HUES64 (cell line): ENCODE measurements around the gene PAX5.

ENCODE experiments used
- H3K27ac ChIP-seq: 2 replicates; pipeline ENCODE4 v1.7.0; 2013; ENCODE audit warnings: low read depth, low read length, inconsistent platforms
- H3K27me3 ChIP-seq: 2 replicates; pipeline ENCODE4 v1.6.1; 2013; ENCODE audit warnings: mild to moderate bottlenecking, low read length; ENCODE audit not compliant: insufficient read depth
- H3K36me3 ChIP-seq: 2 replicates; pipeline ENCODE4 v1.6.1; 2013; ENCODE audit warnings: mild to moderate bottlenecking, low read length; ENCODE audit not compliant: insufficient read depth
- H3K4me1 ChIP-seq: 2 replicates; pipeline ENCODE4 v1.6.1; 2013; ENCODE audit warnings: mild to moderate bottlenecking, low read length, moderate library complexity; ENCODE audit not compliant: insufficient read depth
- H3K4me3 ChIP-seq: 2 replicates; pipeline ENCODE4 v1.5.1; 2013; ENCODE audit warnings: mild to moderate bottlenecking, low read length, moderate library complexity
- H3K9ac ChIP-seq: 2 replicates; pipeline ENCODE4 v1.6.1; 2013; ENCODE audit warnings: mild to moderate bottlenecking, low read depth, low read length
- H3K9me3 ChIP-seq: 2 replicates; pipeline ENCODE4 v1.6.1; 2013; ENCODE audit warnings: low read depth, low read length; ENCODE audit not compliant: insufficient read depth
- WGBS: fragments of 150-250, 120-280 bp; methylation state at CpG from one replicate; pipeline ENCODE4 v1.1.7; 2013; ENCODE audit warnings: missing lambda C conversion rate; 5-methylcytosine and 5-hydroxymethylcytosine counted together

Gene PAX5

DNA sequence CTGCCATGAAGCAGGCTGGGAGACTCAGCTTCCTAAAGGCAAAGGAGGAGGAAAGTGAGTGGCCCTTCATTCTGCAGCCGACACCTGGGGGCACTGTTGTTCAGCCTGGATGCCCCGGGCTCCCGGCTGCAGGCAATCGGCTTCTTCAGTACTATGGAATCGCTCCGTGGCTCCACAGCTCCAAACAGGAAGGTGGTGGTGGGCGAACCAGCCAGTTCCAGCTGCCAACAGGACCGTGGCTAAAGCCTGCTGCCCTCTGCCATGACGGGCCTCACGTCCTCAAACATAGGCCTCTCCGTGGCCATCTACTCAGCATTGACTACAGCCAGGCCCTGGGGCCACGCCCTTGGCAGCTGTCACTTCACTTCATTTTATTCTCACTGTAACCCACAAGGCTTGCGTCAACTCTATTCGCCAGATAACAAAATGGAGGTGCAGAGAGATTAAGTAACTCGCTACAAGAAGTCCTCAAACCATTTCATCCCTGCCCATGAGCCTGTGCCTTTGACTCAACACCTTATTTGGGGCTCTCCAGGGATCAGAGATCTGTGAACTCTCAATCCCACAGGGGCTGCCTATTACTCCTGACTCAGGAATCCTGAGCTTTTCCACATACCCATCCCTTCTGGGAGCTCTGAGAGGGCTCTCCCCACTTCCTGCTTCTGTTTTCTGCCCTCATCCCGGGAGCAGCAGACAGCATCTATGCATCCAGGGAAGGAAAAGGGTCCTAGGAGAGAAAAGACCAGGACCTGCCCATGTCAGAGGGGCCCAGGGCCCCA lies 38.0 kb downstream of the PAX5 start:
- no peaks in the 10 kb centered on the region for H3K9me3 ChIP-seq
- H3K27me3 ChIP-seq, result peaks cover 50% of the 10 kb centered on the region
- no peak overlapping the region for H3K9ac ChIP-seq
- H3K27ac ChIP-seq, result no peak overlapping the region
- H3K4me1 ChIP-seq, result peaks cover 18% of the 10 kb centered on the region; the same call in 1 of the 2 replicates
- H3K4me3 ChIP-seq, result 0 out of 2 replicates have a peak overlapping the region, but pooled peaks have one; percentile 19
- whole genome bisulfite sequencing, result 23% methylated on average over 16 of the region's 16 CpGs
- no peaks in the 10 kb centered on the region for H3K36me3 ChIP-seq

DNA sequence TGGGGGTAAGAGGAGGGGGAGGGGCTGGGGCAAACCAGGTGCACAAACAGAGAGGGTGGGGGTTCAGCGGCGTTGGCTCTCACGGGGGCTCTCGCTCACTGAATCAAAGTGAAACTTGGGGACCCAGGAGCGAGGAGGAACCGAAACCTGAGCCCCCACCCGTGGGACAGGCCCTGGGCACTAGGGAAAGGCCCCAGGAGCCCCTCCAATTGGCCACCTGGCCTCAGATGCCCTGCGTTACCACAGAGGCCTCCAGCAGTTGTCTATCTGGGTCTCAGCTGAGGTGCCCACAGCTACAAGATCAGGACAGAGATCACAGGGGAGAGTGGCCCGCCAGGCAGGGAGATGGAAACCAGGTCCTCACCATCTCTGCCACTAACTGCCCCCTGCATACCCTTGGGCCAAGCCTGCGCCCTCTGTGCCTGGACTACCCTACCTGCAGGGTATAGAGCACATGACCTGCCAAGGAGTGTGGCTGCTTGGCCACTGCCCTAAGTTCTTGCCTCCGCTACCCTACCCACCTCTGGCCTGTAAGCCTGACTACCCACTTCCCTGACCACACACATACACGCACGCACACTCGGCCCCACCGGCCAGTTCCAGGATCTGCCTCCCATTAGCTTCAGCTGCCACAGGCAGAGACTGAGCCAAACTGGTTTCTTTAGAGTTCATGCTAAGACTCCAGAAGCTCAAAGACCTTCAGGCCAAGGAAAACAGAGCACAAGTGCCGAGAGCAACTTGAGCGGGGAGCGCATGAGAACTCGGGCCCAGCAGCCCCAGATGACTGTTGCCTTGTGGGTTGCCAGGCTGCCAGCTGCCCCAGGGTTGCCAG lies 39.9 kb downstream of the PAX5 start:
- peaks cover 50% of the 10 kb centered on the region for H3K27me3 ChIP-seq
- no peak overlapping the region for H3K9ac ChIP-seq
- no peak overlapping the region for H3K4me3 ChIP-seq
- no peaks in the 10 kb centered on the region for H3K36me3 ChIP-seq
- H3K9me3 ChIP-seq, result no peaks in the 10 kb centered on the region
- 90% methylated on average over 19 of the region's 19 CpGs for WGBS
- no peak overlapping the region for H3K27ac ChIP-seq
- H3K4me1 ChIP-seq, result peaks cover 18% of the 10 kb centered on the region; the same call in 1 of the 2 replicates

DNA sequence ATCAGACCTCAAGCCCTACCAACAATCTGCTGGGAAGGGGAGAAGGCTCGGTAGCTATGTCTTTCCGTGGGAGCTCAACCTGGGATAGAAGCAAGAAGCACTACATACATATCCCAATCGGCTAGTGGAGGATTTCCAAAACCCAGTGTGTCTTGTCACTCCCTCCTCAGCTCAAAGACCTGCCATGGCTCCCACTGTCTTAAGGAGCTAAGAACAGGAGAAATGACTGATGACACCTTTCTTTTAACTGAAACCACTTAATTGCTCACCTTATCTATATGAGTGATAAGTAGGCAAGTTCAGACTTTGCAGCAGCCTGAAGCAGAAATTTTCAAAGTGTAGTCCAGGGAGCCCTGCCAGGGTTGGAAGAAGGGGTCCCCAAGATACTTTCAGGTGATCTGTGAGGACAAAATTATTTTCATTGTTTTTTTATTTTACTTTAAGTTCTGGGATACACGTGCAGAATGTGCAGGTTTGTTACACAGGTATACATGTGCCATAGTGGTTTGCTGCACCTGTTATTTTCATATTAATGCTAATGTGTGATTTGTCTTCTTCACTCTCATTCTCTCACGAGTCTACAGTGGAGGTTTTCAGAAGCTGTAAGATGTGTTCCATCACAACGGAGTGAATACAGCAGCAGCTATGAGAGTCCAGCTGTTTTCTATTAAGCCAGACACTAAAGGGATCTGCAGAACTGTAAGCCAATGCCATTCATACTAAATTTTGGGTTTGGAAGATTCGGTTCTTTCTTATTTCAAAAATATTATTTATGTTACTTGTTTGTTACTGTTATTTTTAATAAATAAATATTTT lies 41.4 kb downstream of the PAX5 start:
- no peak overlapping the region for H3K27ac ChIP-seq
- H3K27me3 ChIP-seq, result peaks cover 55% of the 10 kb centered on the region
- WGBS, result 80% methylated on average over 6 of the region's 7 CpGs
- no peaks in the 10 kb centered on the region for H3K9me3 ChIP-seq
- H3K4me3 ChIP-seq, result no peak overlapping the region
- no peak overlapping the region for H3K9ac ChIP-seq
- H3K36me3 ChIP-seq, result no peaks in the 10 kb centered on the region
- peaks cover 18% of the 10 kb centered on the region for H3K4me1 ChIP-seq

DNA sequence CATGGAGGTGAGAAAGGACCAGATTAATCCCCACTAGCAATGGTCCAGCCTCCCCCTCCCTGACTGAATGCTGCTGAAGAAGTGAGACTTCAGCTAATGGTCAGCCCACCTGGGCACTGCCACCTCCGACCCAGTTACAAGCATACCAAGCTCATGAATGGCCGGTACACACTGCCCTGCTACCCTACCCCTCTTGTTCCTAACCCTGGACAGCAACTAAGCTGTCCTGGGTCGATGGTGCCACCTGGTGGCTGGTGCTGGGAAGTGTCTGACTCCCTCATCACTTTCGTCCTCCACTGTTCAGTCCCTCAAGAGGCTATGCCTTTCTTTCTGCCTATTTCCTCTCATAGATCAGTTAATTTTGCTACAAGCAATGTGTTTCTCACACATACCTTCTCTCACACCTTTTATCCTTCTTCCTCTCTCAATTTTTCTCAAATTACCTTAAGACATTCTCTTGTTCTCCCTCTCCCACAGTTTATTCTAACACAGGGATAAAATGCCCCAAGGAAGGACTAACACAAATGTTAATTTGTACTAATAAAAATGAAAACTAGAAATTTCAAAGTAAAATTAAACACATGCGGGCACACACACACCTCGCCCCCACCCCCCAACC lies 42.4 kb downstream of the PAX5 start:
- Histone ChIP-seq H3K4me1 (peaks cover 18% of the 10 kb centered on the region), H3K9ac (no peak overlapping the region), H3K4me3 (no peak overlapping the region), H3K9me3 (no peaks in the 10 kb centered on the region), H3K27me3 (peaks cover 61% of the 10 kb centered on the region), H3K36me3 (no peaks in the 10 kb centered on the region), H3K27ac (no peak overlapping the region)
- WGBS, result 13% methylated on average over 6 of the region's 6 CpGs

DNA sequence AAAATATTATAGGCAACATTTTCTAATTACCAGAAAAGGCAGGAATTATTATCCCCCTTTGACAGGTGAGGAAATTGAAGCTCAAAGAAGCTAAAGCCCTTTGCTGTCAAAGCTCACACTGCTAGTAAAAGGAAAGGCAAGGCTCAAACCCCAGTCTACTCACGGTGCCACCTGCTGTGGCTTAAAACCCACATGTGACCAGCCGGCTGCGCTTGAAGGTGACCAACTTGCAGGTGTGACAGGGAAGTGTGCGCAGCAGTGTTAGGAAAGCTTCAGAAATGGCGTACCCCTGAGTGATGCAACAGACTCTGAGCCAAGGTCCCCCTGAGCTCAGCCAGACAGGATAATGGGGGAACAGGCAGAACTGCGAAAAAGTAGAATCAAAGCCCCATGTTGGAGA lies 45.2 kb downstream of the PAX5 start:
- no peak overlapping the region for H3K27ac ChIP-seq
- no peaks in the 10 kb centered on the region for H3K36me3 ChIP-seq
- H3K4me3 ChIP-seq, result no peak overlapping the region
- H3K9me3 ChIP-seq, result no peaks in the 10 kb centered on the region
- peaks cover 18% of the 10 kb centered on the region for H3K4me1 ChIP-seq
- no peak overlapping the region for H3K9ac ChIP-seq
- H3K27me3 ChIP-seq, result peaks cover 79% of the 10 kb centered on the region
- WGBS, result 55% methylated on average over 6 of the region's 6 CpGs

DNA sequence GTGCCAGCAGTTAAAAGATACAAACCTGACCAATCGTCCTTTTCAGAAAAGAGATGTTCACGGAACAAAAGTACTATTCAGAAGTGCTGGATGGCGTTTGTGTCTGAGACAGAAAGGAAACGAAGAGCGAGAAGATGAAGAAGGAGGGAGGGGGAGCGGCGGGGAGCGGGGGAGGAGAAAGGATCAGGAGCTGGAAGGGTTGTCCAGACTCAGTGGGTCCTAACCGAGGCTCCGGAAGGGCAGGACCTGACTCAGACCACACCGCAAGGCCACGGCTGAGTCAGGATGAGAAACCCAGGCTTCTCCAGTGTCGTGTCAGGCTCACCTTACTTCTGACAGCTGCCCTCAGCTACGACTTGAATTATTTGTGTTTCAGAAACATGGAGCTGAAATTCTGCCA lies 46.2 kb downstream of the PAX5 start:
- peaks cover 87% of the 10 kb centered on the region for H3K27me3 ChIP-seq

DNA sequence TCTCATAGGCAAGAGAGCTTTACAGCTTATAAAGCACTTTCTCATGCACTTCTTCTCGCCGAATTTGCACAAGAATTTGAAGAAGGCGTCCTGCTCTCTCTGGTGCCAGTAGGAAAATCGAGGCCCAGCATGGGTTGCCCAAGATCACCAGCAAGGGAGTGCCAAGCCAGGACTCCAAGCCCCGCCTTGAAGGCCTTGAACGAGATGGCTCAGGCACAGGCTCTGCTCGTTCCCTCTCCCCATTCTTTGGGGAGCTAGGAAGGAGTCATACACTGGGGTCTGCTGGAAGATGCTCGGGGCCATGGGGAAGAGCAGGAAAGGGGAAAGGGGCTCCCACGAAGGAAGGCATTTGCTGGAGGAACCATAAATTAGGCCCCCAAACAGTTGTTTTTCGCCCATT lies 46.7 kb downstream of the PAX5 start:
- WGBS, result 9% methylated on average over 10 of the region's 10 CpGs
- no peaks in the 10 kb centered on the region for H3K36me3 ChIP-seq
- no peak overlapping the region for H3K27ac ChIP-seq
- peaks cover 87% of the 10 kb centered on the region for H3K27me3 ChIP-seq
- H3K9me3 ChIP-seq, result no peaks in the 10 kb centered on the region
- H3K4me1 ChIP-seq, result peaks cover 18% of the 10 kb centered on the region
- H3K4me3 ChIP-seq, result peak overlapping the region; percentile 45; the same call in 1 of the 2 replicates
- no peak overlapping the region for H3K9ac ChIP-seq

More for the DNA sequence above, 46.2 kb downstream of the PAX5 start:
- peaks cover 18% of the 10 kb centered on the region for H3K4me1 ChIP-seq
- H3K9ac ChIP-seq, result no peak overlapping the region
- no peak overlapping the region for H3K27ac ChIP-seq
- no peaks in the 10 kb centered on the region for H3K9me3 ChIP-seq
- 17% methylated on average over 14 of the region's 14 CpGs for WGBS
- H3K4me3 ChIP-seq, result peak overlapping the region; percentile 45; the same call in 1 of the 2 replicates
- H3K36me3 ChIP-seq, result no peaks in the 10 kb centered on the region

DNA sequence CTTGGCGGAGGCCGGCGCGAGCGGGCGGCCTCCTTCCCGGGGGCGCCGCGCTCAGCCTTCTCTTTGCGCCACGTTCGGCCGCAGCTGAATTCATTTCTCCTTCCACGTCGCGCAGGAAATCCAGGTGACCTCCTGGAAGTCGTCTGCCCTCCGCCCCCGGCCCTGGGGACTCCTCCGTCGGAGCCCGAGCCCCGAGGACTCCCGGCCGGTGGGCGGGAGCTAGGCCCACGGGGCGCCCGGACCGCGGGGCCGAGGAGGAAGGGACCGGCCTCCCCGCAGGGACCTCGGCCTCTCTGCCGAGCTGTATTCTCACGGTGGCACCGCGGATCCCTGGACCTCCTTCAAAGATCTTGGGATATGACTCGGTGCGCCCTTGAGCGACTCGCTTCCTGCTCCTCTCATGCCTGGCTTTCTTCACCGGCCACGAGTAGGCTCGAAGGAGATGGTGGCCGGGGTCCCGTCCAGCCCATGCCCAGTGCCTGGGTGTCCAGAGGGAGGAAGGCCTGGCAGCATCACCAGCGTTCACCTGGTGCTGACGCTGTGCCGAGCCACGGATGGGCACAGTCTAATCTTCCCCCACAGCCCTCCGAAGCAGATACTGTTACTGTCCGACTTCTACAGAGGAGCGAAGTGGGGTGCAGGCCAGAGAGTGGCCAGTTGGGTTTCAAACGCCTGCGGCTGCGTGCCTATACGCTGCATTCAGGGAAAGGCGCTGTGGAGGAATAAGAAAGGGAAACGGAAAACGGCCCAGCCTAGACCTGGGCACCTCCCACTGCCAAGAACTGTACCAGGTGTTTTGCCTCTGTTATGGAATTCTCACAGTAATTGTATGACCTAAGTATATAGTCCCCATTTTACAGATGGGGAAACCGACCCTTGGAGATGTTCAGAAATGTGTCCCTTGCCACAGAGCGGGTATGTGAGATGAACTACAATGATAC lies 47.3 kb downstream of the PAX5 start:
- Histone ChIP-seq H3K27me3 (peaks cover 91% of the 10 kb centered on the region), H3K27ac (no peak overlapping the region), H3K9ac (no peak overlapping the region), H3K9me3 (no peaks in the 10 kb centered on the region), H3K4me3 (peak overlapping the region; percentile 45), H3K4me1 (peaks cover 18% of the 10 kb centered on the region), H3K36me3 (no peaks in the 10 kb centered on the region)
- WGBS, result 3% methylated on average over 65 of the region's 65 CpGs

DNA sequence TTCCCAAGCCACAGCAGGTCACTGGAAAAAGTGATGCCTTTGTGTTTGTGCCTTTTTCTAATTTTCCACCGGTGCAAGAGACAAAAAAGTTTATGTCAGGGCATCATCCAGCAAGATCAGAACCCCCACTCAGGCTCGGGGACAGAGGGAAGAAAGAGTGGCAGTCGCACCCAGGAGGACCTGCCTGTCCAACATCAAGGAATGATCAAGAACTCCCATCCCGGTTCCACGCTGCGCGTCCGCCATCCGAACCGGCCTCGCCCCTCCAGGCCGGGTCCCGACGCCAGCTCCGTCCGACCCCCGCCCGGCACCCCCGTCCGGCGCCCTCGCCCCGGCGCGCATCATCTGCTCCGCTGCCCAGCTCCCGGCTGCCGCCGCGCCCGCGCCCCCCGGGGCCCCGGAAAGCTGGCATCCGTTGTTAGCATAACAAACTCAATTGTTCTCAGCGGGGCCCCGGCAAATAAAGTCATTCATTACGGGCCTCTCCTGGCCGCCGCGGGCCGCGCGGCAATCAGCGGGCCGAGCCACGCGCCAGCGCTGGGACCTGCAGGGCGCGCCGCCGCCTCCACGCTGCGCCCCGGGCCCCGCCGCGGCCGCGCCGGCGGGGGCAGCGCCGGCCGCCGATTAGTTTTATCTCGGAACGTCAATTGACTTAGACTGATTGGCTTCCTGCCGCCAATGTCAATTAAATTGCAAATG lies 48.1 kb downstream of the PAX5 start:
- H3K27ac ChIP-seq, result no peak overlapping the region
- H3K4me1 ChIP-seq, result peaks cover 18% of the 10 kb centered on the region
- H3K9me3 ChIP-seq, result no peaks in the 10 kb centered on the region
- H3K36me3 ChIP-seq, result no peaks in the 10 kb centered on the region
- peaks cover 96% of the 10 kb centered on the region for H3K27me3 ChIP-seq
- under 1% methylated on average over 70 of the region's 70 CpGs for WGBS
- peak overlapping the region; percentile 45 for H3K4me3 ChIP-seq
- H3K9ac ChIP-seq, result no peak overlapping the region
